Right ventricle myocardium superior (tissue), 1 donor: ENCODE measurements around the gene EIF4EBP3. TPM values are rescaled to one million over a fixed set of nuclear protein-coding genes. Genes with fewer than 3 reads are reported as not detected.

Experiments
- microRNA-seq: library from miRNA; unstranded; fragments of <30 nt; microRNA quantifications from one replicate; pipeline ENCODE4 v1.2.0, GENCODE V29; 2020
- total RNA-seq: library from RNA; stranded (reverse); fragmentation: NEBNext Ultra II Directional; extraction: Animal tissue kit (Norgen Biotek cat#: 25700); gene quantifications from one replicate; pipeline ENCODE4 v1.2.1, GENCODE V29; 2021
- donor health status: DM: no; HTN: yes; CAD: no; lungs with severe emphysema.

Gene EIF4EBP3
- total RNA-seq, 1 donor from 2014 or later, result 12.0 TPM

Small RNA genes within 50 kb of the gene (microRNA-seq; reads per million reads assigned to microRNA genes)
- gene MIR6831, result not detected

Other genes starting within 250 kb of the EIF4EBP3 start
- 68.7 TPM for gene PFDN1, start 244.6 kb upstream of the EIF4EBP3 start, total RNA-seq
- 21.7 TPM for gene HBEGF, start 201.1 kb upstream of the EIF4EBP3 start, total RNA-seq
- not detected for gene SLC4A9, start 187.5 kb upstream of the EIF4EBP3 start, total RNA-seq
- gene ANKHD1, start 145.8 kb upstream of the EIF4EBP3 start, total RNA-seq, result 55.8 TPM
- 23.1 TPM for gene SRA1, start 9.8 kb downstream of the EIF4EBP3 start, total RNA-seq
- gene APBB3, start 16.9 kb downstream of the EIF4EBP3 start, total RNA-seq, result 10.2 TPM
- gene SLC35A4, start 17.2 kb downstream of the EIF4EBP3 start, total RNA-seq, result 81.4 TPM
- 37.7 TPM for gene CD14, start 85.5 kb downstream of the EIF4EBP3 start, total RNA-seq
- gene TMCO6, start 91.8 kb downstream of the EIF4EBP3 start, total RNA-seq, result 4.0 TPM
- gene NDUFA2, start 100.0 kb downstream of the EIF4EBP3 start, total RNA-seq, result 155 TPM
- 59.9 TPM for gene IK, start 100.2 kb downstream of the EIF4EBP3 start, total RNA-seq
- gene WDR55, start 117.2 kb downstream of the EIF4EBP3 start, total RNA-seq, result 11.2 TPM
- 0.40 TPM for gene DND1, start 125.9 kb downstream of the EIF4EBP3 start, total RNA-seq
- 33.4 TPM for gene HARS1, start 143.7 kb downstream of the EIF4EBP3 start, total RNA-seq
- gene HARS2, start 143.8 kb downstream of the EIF4EBP3 start, total RNA-seq, result 25.2 TPM
- gene ZMAT2, start 152.8 kb downstream of the EIF4EBP3 start, total RNA-seq, result 29.6 TPM
- not detected for gene PCDHA1, start 238.5 kb downstream of the EIF4EBP3 start, total RNA-seq
- not detected for gene PCDHA2, start 247.2 kb downstream of the EIF4EBP3 start, total RNA-seq